SH-SY5Y (cell line): Measurements from ENCODE around the gene ZDHHC20.

Experiments used
- GATA2 ChIP-seq: IDR thresholded peaks from 2 replicates; pipeline ENCODE4 v1.6.1; 2011; ENCODE audit warnings: mild to moderate bottlenecking, low read depth, low read length
- GATA3 ChIP-seq: IDR thresholded peaks from 2 replicates; pipeline ENCODE4 v1.6.1; 2011; ENCODE audit warnings: low read depth, mild to moderate bottlenecking, low read length, moderate library complexity

The ZDHHC20 gene

GRCh38 chr13:21354721-21355120, 104.4 kb downstream of the ZDHHC20 start:
- TF ChIP-seq GATA3 (no peak), GATA2 (no peak)

- no peak for TF ChIP-seq GATA3
- no peak for TF ChIP-seq GATA2
Observed at GRCh38 chr13:21348488-21349120, 110.5 kb downstream of the ZDHHC20 start.

DNA sequence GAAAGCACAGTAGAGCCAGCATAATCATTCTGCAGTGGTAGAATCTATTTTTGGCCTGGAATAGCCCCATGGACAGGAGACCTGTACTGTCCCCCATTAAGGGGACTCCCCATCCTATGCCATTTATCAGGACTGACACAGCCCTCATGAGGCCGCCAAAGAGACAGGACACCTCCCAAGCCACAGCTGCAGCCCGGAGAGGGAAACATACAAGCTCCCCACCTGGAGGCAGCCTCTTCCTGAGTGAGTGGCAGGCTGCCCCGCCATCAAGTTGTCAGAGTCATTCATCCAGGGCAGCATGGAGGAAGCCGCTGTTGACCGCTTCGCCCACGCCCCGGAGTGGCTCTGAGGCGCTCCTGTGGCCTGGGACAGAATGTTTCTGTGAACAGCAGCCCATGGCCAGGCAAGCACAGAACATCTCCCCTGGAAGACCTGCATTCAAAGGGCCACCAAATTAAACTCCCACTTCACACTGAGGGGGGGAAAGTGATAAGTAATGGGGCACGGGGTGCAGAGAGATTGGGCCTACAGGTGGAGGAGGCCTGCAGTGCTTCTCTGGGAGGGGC, 111.3 kb downstream of the ZDHHC20 start:
- TF ChIP-seq GATA2 (no peak), GATA3 (no peak)

GRCh38 chr13:21344662-21345176, 114.4 kb downstream of the ZDHHC20 start:
- TF ChIP-seq GATA3 (no peak), GATA2 (no peak)

- TF ChIP-seq GATA2: no peak
- TF ChIP-seq GATA3: no peak
Observed at GRCh38 chr13:21343659-21344058, 115.4 kb downstream of the ZDHHC20 start.

DNA sequence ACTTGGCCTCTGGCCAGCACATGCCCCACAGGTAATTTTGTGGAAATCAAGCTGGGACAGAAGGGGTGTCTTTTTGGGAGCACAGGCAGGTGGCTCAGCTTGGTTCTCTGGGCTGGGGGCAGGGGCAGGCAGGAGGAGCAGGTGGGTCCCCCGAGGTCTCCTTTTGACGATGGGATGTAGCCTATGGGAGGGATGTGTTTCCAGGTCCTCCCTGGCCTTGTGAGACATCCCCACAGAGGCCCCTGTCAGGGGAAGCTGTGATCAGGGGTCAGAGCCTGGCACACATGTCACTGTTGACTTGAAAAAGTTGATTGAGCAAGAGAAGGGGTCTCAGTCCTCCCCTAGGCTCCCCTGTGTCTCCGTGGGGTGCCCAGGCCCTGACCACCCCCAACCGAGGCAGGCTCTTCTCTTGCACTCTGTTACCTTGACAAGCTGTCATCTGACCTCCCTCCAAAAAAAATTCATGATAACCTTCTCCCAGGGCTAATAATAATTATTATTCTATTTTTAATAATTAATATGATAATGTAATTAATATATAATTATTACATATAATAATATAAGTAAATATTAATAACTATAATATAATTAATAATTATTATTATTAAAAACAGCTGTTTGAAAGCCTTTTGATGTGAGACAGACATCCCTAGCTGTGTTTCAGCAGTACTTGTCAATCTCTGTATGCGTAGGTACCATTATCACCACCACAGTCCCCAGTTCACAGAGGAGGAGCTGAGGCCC, 116.2 kb downstream of the ZDHHC20 start:
- TF ChIP-seq GATA2 (no peak), GATA3 (no peak)

- TF ChIP-seq GATA2 (no peak), GATA3 (no peak)
Observed at GRCh38 chr13:21341637-21342422, 117.3 kb downstream of the ZDHHC20 start.

DNA sequence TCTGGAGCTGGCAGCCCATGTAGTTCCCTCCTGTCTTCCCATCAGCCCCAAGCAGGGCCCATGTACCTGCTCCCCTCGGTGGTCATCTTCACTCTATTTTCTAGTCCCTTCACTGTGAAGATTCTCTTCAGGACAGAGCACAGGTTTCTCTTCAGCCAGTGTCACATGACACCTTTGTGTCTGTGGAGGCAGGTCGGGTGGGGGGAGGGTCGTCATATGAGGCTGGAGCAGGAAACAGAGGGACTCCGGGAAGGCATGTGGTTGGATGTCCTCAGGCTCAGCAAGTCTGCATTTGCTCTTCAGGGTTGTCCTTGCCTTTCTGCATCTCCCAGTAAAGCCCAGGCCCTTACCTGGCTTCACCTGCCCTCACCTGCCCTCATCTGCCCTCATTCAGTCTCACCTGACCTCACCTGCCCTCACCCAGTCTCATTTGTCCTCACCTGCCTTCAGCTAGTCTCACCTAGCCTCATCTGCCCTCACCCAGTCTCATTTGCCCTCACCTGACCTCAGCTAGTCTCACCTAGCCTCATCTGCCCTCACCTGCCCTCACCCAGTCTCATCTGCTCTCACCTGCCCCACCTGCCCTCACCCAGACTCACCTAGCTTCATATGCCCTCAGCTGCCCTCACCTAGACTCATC, 120.3 kb downstream of the ZDHHC20 start:
- TF ChIP-seq GATA2 (no peak), GATA3 (no peak)

DNA sequence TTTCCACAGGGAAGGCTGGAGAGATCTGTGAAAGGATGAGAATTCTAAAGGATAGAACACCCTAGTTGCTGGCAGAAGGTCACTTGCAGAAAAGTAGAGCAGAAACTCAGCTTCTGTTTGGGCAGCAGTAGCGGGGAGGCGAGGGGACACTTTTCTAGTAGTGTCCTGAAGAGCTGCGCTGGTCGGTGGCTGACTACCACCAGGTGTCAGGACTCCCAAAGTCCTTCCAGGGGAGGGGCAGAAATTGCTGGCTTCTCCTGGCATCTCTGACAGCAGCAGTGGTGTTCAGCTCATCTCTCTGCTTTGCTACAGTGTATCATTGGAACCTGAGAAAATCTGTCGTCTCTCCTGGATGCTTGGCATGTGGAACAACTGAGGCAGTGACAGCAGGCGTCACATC, 120.9 kb downstream of the ZDHHC20 start:
- TF ChIP-seq GATA3: no peak
- no peak for TF ChIP-seq GATA2

- TF ChIP-seq GATA3: no peak
- TF ChIP-seq GATA2: no peak
Observed at GRCh38 chr13:21336609-21337349, 122.3 kb downstream of the ZDHHC20 start.

DNA sequence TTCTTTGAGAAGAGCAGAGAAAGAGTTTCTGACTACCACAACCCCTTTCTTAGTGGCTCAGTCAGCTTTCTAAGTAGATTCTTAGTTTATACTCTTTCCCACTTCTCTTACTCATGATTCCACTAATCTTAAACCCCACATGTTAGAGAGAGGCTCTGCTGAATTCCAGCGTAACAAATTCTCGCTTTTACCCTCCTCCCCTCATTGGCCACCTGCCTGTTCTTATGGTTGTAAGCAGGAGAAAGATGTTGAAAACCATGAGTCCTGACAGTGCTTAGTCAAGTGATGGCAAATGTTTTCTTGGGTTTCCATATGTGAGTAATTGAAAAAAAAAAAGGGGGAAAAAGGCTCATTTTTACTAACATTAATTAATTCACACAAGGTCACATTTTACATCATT, 125.9 kb downstream of the ZDHHC20 start:
- TF ChIP-seq GATA2 (no peak), GATA3 (no peak)

DNA sequence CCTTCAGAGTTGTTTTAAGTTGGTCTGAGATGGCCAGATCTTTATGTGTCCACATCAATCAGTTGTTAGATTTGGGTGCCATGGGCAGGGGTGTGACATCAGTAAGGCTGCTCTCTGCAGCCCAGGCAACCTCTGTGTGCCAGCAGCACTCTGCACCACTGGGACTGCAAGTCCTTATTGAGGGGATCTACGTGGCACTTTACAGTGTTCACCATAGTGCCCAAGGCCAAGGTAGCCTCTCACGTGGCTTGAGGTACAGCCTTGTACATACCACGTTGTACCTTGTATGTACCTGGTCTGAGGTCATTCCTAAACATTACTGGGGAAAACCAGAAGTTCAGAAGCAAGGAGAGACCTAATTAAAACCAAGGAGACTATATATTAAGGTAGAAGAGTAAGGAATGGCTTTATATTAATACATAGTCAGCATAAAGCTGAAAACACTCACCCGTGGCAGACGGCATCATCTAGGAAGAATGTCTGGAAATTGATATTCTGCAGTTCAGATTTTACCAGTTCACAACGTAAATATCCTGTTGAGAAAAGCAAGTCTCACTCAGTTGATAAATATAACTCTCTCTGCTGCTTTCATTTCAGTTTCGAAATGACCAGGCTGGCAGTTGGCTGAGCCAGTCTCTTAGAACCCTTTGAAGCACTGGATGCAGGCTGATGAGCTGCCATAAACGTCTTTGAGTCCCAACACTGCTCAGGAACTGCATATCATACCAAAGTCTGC, 128.8 kb downstream of the ZDHHC20 start:
- TF ChIP-seq GATA2 (no peak), GATA3 (no peak)
